Activated naive CD4-positive, alpha-beta T cell treated with anti-CD3 and anti-CD28 coated beads, Interleukin-2, amount 50 U/mL, for 72 hours (primary cell): Measurements from ENCODE around the gene ADAMTS8. TPM values are rescaled to one million over a fixed set of nuclear protein-coding genes. Genes with fewer than 3 reads are reported as not detected.
"Not testable (repeated sequence)": the region's sequence is repeated elsewhere in the genome, so short reads cannot be mapped to it uniquely, and the experiment has no call there.

ENCODE experiments used
- ATAC-seq, 2 donors: fragments of 150-1000 bp; cut with Tn5 transposase; 2 replicates each; pipeline ENCODE4 v1.10.0; 2021; ENCODE audit warnings: mild to moderate bottlenecking in 2 of 2, moderate library complexity in 2 of 2
- DNase-seq, 2 donors: peaks; one replicate each; pipeline ENCODE4 v3.0.0; 2021 to 2022; ENCODE audit warnings: low spot score in 2 of 2
- H3K27ac Mint-ChIP-seq, 2 donors: one replicate each; pipeline ENCODE4 v1.8.0; 2022; ENCODE audit warnings: mild to moderate bottlenecking in 2 of 2, mixed read lengths in 2 of 2
- H3K36me3 Mint-ChIP-seq, 2 donors: one replicate each; pipeline ENCODE4 v1.8.0; 2022; ENCODE audit warnings: mixed read lengths in 2 of 2
- H3K9me3 Mint-ChIP-seq, 2 donors: one replicate each; pipeline ENCODE4 v1.8.0; 2022; ENCODE audit warnings: mixed read lengths in 2 of 2
- total RNA-seq, 2 donors: library from RNA; stranded (reverse); gene quantifications; one replicate each; pipeline ENCODE4 v1.2.3, GENCODE V29; 2022

ADAMTS8 gene
- total RNA-seq, 2 donors from 2014 or later: not detected

DNA sequence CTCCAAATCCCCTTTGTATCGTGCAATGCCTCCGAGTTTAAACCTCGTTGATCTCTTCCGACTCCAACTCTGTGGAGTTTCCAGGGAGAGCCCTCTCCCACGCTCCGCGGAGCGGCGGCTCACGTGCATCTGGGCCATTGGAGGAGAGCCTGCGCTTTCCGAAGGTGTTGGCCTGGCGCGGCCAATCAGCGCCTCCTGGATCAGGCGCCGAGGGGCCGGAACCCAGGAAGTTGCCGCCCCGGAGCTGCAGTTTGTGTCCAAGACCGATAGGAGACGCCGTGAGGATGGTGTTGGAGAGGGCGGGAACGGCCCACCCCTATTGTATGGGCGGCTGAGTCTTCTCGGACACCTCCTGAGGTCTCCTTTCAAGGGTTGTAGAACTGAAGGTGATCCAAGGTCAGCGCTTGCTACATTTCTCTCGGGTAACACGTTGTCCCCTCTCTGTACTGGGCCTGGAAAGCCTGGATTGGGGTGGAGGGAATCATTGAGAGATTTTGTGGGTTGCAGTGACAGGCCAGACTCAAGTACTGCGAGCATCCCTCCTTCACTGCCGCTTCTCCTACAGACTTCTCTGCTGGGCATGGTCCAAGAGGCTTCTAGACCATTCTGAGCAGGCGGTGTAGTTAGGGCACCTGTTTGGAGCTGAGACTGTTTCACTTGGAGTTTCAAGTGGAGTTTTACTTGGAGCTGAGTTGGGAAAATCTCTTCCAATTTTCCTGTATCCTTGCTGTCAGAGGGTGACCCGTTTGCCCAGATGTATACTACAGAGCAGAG, 21.8 kb upstream of the ADAMTS8 start:
- Mint-ChIP-seq H3K9me3 (no peaks in the 10 kb centered on the region), H3K36me3 (no peaks in the 10 kb centered on the region), H3K27ac (no peak overlapping the region)
- ATAC-seq (no peak), DNase-seq (no peak)

DNA sequence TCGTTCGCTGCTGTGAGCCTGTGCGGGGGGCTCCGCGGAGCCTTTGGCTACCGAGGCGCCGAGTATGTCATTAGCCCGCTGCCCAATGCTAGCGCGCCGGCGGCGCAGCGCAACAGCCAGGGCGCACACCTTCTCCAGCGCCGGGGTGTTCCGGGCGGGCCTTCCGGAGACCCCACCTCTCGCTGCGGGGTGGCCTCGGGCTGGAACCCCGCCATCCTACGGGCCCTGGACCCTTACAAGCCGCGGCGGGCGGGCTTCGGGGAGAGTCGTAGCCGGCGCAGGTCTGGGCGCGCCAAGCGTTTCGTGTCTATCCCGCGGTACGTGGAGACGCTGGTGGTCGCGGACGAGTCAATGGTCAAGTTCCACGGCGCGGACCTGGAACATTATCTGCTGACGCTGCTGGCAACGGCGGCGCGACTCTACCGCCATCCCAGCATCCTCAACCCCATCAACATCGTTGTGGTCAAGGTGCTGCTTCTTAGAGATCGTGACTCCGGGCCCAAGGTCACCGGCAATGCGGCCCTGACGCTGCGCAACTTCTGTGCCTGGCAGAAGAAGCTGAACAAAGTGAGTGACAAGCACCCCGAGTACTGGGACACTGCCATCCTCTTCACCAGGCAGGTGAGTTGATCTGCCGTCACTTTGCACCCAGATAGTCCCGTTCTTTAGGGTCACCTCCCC, 21.0 kb upstream of the ADAMTS8 start:
- no peak overlapping the region for H3K27ac Mint-ChIP-seq
- H3K36me3 Mint-ChIP-seq: no peaks in the 10 kb centered on the region
- no peak for ATAC-seq
- no peaks in the 10 kb centered on the region for H3K9me3 Mint-ChIP-seq
- DNase-seq: no peak

DNA sequence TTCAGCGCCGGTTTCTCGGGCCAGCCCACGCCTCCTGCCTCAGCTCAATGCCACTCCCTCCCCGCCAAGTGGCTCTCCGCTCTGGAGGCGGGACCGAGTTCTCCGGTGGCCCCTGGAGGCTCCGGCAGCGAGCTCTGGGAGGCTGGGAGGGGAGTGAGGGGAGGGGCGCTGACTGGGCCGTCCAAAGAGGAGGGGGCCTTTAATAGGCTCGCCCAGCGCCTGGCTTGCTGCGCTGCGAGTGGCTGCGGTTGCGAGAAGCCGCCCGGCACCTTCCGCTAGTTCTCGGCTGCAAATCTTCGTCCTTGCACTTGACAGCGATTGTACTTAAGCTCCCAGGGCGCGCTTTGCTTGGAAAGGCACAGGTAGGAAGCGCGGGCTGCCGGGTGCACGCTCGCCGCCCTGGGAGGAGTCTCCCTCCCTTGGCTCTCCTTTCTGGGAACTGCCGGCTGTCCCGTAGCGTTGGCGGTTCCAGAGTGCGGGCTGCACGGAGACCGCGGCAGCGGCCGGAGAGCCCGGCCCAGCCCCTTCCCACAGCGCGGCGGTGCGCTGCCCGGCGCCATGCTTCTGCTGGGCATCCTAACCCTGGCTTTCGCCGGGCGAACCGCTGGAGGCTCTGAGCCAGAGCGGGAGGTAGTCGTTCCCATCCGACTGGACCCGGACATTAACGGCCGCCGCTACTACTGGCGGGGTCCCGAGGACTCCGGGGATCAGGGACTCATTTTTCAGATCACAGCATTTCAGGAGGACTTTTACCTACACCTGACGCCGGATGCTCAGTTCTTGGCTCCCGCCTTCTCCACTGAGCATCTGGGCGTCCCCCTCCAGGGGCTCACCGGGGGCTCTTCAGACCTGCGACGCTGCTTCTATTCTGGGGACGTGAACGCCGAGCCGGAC, 20.3 kb upstream of the ADAMTS8 start, which contains the start of gene ADAMTS15:
Gene ADAMTS15 (plus strand): TSS at position 230 of the 894 bp plus-strand sequence. CDS start 329 bp downstream, at position 559.
- Mint-ChIP-seq H3K36me3 (no peaks in the 10 kb centered on the region), H3K9me3 (no peaks in the 10 kb centered on the region), H3K27ac (no peak within 1 kb of the TSS)
- peak in 1 of 2 donors; percentile 57 for DNase-seq
- ATAC-seq: peak; percentile 37 to 91

DNA sequence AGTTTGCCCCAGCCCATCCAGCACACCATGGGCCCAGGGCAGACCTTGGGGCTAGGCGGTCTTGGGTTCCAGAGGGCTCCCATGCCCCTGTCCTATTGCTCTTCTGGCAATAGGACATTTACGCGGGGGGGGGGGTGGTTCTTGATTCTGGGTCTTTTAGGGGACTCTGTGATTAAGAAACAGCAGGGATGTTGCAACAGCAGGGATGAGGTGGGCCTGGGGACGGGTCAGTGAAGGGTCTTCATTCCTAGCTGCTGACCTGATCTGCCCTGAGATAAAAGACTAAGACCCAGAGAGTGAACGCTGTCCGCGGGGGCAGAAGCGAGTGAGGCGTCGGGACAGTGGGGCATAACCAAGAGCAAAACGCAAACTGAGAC, 19.6 kb upstream of the ADAMTS8 start:
- DNase-seq (no peak), ATAC-seq (no peak)
- Mint-ChIP-seq H3K36me3 (no peaks in the 10 kb centered on the region), H3K27ac (no peak overlapping the region), H3K9me3 (no peaks in the 10 kb centered on the region)

DNA sequence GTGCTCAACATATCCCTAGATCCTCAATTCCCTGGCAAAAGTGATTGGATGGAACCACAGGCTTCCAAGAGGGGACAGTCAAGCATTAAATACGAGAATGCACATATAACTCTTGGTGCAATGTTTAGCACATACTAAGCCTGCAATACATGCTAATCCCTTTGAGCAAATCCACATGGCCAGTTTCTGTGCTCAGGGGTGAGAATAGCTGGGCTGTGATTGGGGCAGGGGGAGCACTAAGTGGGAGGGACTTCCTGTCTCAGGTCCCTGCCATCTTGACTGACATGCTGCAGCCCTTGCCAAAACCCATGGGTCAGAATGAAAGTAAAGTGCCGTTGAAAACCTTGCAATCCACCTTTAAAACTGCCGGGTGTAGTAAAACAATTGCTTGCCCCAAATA, 17.4 kb upstream of the ADAMTS8 start:
- Mint-ChIP-seq H3K9me3 (no peaks in the 10 kb centered on the region), H3K27ac (no peak overlapping the region), H3K36me3 (no peaks in the 10 kb centered on the region)
- DNase-seq (no peak), ATAC-seq (no peak)

DNA sequence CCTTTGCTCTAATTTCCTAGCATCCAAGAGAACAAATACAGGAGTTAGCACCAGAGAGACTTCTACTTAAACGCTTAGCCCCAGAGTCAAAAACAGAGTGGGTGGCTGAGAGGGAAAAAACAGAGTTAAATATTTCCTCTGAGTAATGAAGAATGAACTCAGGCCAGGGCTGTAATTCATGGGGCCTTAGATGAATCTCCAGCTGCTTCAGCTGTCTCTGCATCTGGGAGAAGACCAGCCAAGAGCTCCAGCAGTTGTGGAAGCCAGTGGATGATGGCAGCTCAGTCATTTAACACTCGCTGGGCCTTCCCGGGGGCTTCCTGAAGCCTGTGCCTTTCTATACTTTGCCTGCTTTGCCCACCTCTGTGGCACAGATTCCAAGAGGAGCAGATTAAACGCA, 14.3 kb upstream of the ADAMTS8 start:
- H3K9me3 Mint-ChIP-seq: no peaks in the 10 kb centered on the region
- H3K36me3 Mint-ChIP-seq: no peaks in the 10 kb centered on the region

DNA sequence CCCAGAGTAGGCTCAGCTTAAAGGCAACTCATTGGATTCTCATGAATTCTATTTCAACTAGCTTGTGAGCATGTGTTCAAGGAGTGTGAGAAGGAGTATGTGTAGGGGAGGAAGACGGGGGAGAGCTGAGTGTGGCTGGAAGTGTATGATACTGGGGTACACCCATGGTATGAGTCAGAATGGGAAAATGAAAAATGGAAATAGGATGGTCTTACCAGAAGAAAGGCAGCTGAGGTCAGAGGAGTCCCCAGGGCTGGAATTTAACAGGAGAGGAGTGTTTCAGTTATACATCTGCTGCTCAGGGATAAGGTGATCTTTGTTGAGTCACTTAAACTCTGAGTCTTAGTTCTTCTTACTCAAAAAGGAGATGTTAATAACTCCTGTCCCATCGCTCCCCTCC, 13.3 kb upstream of the ADAMTS8 start:
- no peak for DNase-seq

More for the DNA sequence above, 14.3 kb upstream of the ADAMTS8 start:
- no peak for ATAC-seq
- DNase-seq: no peak
- no peak overlapping the region for H3K27ac Mint-ChIP-seq

DNA sequence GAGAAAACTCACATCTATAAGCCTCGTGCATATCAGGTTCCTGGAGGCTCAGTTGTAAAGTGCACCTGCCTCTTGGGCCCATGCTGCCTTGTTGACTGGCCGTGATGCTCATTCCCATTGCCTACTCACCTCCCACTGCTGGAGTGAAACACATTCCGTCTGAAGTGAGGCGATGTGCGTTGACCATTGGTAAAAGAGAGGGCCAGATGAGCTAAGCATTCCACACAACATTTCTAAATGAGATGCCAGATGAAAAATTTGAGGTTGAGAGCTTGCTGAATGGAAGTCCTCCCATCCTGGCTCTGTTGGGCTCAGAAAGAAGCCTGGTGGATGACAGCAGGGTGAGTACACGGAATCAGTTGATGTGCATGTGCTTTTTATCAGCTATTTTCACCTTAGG, 11.5 kb upstream of the ADAMTS8 start:
- Mint-ChIP-seq H3K27ac (no peak overlapping the region), H3K9me3 (no peaks in the 10 kb centered on the region), H3K36me3 (no peaks in the 10 kb centered on the region)
- no peak for ATAC-seq
- DNase-seq: no peak

More for the DNA sequence above, 13.3 kb upstream of the ADAMTS8 start:
- ATAC-seq: no peak
- Mint-ChIP-seq H3K36me3 (no peaks in the 10 kb centered on the region), H3K9me3 (no peaks in the 10 kb centered on the region), H3K27ac (no peak overlapping the region)

DNA sequence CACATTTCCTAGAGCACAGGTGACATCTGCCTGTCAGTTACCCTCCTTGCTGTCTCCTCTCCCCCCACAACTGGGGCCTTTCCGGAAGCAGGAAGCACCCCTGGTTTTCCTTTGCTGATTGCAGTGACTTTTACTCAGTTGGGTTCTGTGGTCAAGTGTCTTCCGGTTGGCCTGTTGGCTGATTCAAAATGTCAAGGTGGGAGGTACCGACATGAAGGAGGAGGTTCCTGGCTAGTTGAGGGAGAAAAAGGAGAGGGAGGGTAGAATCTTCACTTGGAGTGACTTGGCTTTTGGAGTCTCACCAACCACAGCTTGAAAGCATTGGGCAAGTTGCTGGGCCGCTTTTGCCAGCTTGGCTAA, 10.7 kb upstream of the ADAMTS8 start:
- H3K36me3 Mint-ChIP-seq: no peaks in the 10 kb centered on the region
- peak in 1 of 2 donors; percentile 43 for ATAC-seq

DNA sequence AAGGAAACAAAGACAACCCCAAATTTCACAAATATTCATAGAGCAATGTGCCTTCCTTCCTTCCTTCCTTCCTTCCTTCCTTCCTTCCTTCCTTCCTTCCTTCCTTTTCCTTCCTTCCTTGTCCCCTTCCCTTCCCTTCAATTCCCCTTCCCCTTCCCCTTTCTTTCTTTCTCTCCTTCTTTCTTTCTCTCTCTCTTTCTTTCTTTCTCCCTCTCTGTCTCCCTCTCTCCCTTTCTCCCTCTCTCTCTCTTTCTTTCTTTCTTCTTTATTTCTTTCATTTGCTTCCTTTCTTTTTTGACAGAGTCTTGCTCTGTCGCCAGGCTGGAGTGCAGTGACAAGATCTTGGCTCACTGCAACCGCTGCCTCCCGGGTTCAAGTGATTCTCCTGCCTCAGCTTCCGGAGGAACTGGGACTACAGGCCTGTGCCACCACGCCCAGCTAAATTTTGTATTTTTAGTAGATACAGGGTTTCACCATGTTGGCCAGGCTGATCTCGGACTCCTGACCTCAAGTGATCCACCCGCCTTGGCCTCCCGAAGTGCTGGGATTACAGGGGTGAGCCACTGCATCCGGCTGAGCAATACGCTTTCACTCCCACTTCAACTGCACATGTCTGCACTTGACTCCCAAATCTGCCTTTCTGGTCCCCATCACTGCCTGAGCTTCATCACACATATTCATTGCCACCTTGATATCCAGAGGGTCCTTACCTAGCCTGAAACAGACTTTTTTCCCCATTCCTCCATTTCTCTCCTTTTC, 10.2 kb upstream of the ADAMTS8 start:
- H3K9me3 Mint-ChIP-seq, ATAC-seq, DNase-seq, H3K36me3 Mint-ChIP-seq: not testable (repeated sequence)
- peak overlapping the region in 1 of 2 donors; percentile 72 for H3K27ac Mint-ChIP-seq

More for the DNA sequence above, 10.7 kb upstream of the ADAMTS8 start:
- no peak for DNase-seq
- Mint-ChIP-seq H3K27ac (peak overlapping the region in 1 of 2 donors; percentile 72), H3K9me3 (no peaks in the 10 kb centered on the region)

DNA sequence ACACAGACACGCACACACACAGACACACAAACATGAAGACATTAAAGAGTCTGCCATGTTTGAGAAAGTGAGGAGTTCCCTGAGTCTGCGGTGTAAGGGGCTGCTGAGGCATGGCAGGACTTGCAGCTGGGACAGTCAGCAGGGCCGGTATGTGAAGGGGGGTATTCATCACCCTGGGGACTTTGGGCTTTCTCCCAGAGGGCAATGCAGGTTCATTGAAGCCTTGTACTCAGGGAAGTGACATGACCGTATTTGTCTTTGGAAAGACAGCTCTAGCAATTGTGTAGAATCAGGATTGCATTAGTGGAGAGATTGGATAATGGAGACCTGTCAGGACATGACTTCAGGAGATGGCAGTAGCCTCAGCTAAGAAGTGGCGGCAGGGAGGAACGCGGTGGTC, 9.4 kb upstream of the ADAMTS8 start:
- H3K9me3 Mint-ChIP-seq: no peaks in the 10 kb centered on the region
- DNase-seq: no peak
- H3K27ac Mint-ChIP-seq: peak overlapping the region; percentile 24 to 48
- no peaks in the 10 kb centered on the region for H3K36me3 Mint-ChIP-seq
- ATAC-seq: no peak

DNA sequence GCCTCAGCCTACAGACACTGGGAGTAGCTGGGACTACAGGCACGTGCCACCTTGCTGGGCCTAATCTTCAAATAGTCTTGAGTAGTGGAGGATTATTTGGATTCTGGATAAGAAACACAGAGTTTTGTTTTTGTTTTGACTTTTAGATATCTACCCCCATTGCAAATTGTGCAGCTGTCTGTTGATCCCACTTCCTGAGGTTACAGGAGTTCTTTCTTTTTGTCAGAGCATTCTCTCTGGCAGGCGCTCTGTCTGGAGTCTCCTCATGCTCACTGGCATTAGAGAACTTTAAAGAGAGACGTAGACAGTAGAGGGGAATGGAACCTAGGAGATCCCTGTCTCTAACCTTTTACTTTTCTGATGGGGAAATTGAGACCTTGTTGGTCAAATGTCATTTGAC, 7.8 kb upstream of the ADAMTS8 start:
- no peak overlapping the region for H3K27ac Mint-ChIP-seq

DNA sequence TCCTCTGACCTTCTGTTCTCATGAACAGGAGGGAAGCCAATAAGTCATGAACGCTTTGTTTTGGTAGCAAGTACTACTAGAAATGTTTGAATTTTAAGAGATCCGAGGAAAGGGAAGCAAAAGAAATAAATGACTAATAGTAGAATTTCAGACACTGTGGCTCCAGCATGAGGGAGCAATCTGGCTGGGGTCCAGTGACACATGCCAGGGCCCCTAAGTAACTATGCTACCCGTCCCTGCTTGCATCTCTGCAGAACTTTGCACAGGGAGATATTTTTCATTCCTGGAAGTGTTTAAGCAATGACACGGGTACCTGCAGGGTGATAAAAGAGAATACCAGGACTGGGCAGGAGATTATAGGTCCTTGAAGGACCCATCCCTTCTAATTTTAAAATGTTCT, 7.3 kb upstream of the ADAMTS8 start:
- DNase-seq (no peak), ATAC-seq (no peak)
- no peak overlapping the region for H3K27ac Mint-ChIP-seq
- H3K9me3 Mint-ChIP-seq: no peaks in the 10 kb centered on the region
- H3K36me3 Mint-ChIP-seq: no peaks in the 10 kb centered on the region

More for the DNA sequence above, 7.8 kb upstream of the ADAMTS8 start:
- no peaks in the 10 kb centered on the region for H3K9me3 Mint-ChIP-seq
- no peaks in the 10 kb centered on the region for H3K36me3 Mint-ChIP-seq
- DNase-seq: no peak
- ATAC-seq: no peak

DNA sequence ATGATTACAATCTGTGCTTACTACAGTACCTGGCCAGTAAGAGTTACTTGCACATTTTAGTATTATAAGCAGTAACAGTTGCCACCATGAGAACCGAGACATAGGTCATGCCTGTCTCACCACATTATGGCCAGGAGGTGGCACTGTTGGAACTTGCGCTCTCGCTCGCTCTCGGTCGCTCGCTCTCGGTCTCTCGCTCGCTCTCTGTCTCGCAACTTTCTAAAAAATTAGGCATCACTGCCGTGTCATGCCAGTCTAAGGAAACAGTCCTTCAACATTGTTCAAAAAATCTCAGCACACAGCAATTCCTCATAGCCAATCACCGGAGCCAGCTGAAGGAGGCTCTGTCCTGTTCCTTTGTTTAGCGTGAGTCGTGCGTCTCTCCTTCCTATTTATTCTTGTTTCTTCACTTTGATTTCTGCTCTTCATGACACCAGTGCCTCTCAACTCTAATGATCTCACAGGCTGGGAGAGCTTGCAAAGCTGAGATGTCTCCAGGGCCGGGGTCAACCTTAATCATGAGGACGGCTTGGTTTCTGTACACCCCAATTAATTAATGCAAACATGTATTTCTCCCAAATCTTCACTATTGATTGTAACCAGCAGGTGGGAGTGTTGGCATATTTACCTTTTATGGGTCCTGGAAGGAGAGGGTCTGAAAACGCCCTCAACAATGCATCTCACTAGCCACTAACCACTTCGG, 6.3 kb upstream of the ADAMTS8 start:
- ATAC-seq: peak; percentile 85
- no peak overlapping the region for H3K27ac Mint-ChIP-seq

DNA sequence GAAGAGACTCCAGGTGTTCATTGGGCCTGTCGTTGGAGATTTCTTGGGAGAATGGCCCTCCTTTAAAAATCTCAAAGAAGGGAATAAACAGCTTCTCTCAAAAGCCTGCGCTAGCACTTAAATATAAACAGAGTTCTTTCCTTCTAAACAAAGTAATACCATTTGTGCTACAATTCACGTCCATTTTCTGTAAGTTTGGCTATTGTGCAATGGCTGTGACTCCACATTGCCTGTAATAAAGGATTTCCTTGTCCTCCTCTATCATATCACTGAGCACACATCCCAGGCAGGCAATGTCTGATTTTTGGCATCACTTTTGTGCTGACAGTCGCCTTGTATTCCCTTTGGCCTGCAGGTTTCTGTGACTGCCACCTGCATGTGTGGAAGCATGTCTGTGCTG, 4.9 kb upstream of the ADAMTS8 start:
- H3K9me3 Mint-ChIP-seq: no peaks in the 10 kb centered on the region
- no peak overlapping the region for H3K27ac Mint-ChIP-seq
- peaks cover 0 to 6% of the 10 kb centered on the region in 2 donors for H3K36me3 Mint-ChIP-seq
- ATAC-seq (no peak), DNase-seq (no peak)

More for the DNA sequence above, 6.3 kb upstream of the ADAMTS8 start:
- Mint-ChIP-seq H3K9me3 (no peaks in the 10 kb centered on the region), H3K36me3 (no peaks in the 10 kb centered on the region)
- peak; percentile 66 for DNase-seq

DNA sequence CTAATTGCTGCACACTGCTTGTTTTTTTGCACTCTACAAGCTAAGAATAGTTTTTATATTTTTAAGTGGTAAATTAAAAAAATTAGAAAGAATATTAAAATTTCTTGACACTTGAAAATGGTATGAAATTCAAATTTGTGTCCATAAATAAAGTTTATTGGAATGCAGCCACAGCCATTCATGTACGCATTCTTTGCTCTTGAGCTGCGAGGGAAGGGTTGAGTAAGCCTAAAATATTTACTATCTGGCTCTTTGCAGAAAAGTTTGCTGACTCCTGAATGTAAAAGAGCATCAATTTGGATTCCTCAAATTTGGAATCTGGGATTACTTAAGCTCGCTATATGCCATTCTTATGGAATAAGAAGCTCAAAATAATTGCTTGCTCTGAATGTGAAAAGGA, 3.4 kb upstream of the ADAMTS8 start:
- Mint-ChIP-seq H3K9me3 (no peaks in the 10 kb centered on the region), H3K36me3 (peaks cover 5 to 6% of the 10 kb centered on the region in 2 donors), H3K27ac (no peak overlapping the region)
- DNase-seq (no peak), ATAC-seq (no peak)
